Activated CD4-positive, alpha-beta memory T cell treated with anti-CD3 and anti-CD28 coated beads for 36 hours (primary cell): ENCODE results near the gene PIK3C2G. TPM values are rescaled to one million over a fixed set of nuclear protein-coding genes. Genes with fewer than 3 reads are reported as not detected.

Experiments used
- CTCF ChIA-PET: fragments of 350-600 bp; sonication (Branson Sonifier 250); formaldehyde crosslinking; loops from one replicate; lab custom pipeline; 2021; ENCODE audit warnings: antibody characterized with exemption, inconsistent platforms; lab: Charles Lee
- POLR2A ChIA-PET: fragments of 350-600 bp; sonication (Branson Sonifier 250); formaldehyde crosslinking; loops from one replicate; lab custom pipeline; 2021; ENCODE audit warnings: antibody characterized with exemption; lab: Charles Lee
- DNase-seq: peaks from one replicate; pipeline ENCODE4 v3.0.0-alpha.2; 2020
- H3K27ac Mint-ChIP-seq: one replicate; pipeline ENCODE4 v1.8.0; 2021; ENCODE audit warnings: mixed read lengths
- H3K27me3 Mint-ChIP-seq: one replicate; pipeline ENCODE4 v1.8.0; 2021; ENCODE audit warnings: mixed read lengths
- H3K36me3 Mint-ChIP-seq: one replicate; pipeline ENCODE4 v1.8.0; 2021; ENCODE audit warnings: mixed read lengths
- H3K4me1 Mint-ChIP-seq: one replicate; pipeline ENCODE4 v1.8.0; 2021; ENCODE audit warnings: low read depth, mixed read lengths
- H3K4me3 Mint-ChIP-seq: one replicate; pipeline ENCODE4 v1.8.0; 2021; ENCODE audit warnings: mild to moderate bottlenecking, mixed read lengths
- H3K9me3 Mint-ChIP-seq: one replicate; pipeline ENCODE4 v1.8.0; 2021; ENCODE audit warnings: mixed read lengths
- intact Hi-C: fragments of 100-400 bp; cut with micrococcal nuclease; formaldehyde crosslinking; loops from one replicate; pipeline ENCODE4 v1.15.1; 2023
- total RNA-seq, 2 experiments: library from RNA; stranded (reverse); gene quantifications; one replicate each; pipeline ENCODE4 v1.2.3, GENCODE V29; 2021

Gene PIK3C2G
- total RNA-seq, 2 experiments from 2014 or later = not detected

DNA sequence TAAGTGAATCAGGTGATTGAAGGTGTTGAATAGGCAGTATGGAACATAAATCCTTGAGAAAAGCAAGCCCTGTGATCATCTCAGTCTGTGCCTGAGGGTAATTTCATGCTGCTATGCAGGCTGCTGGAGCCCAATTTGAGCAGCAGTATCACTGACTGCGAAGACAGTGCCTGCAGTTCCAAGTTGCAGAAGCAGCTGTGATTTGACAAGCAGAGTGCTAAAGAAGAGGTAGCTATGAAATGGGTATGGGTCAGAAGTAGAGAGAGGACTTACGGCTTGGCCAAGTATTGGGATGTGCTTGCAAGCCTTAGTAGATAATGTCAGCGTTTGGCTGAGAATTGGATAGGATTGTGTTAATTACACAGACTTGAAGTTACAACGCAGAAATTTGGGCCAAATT, 22.5 kb downstream of the PIK3C2G start:
- no peaks in the 10 kb centered on the region for H3K4me1 Mint-ChIP-seq
- intact Hi-C loops = no loop called here

DNA sequence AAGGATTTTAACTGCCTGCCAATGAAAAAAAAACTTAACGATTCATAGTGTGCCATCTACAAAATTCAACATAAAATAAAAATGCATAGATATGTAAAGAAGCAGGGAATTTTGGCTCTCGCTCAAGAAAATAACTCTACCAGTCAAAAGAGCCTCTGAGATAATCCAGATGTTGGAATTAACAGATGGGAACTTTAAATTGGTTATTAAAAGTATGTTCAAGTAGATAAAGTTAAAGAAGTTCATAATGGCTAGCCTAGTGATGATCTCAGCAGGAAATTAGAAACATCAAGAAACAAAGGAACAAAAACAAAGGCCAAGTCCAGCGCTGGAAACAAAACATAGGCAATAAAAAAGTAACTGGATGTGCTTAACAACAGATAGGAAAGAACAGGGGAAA, 23.1 kb downstream of the PIK3C2G start:
- H3K27ac Mint-ChIP-seq = no peak overlapping the region
- no peak for DNase-seq
- H3K9me3 Mint-ChIP-seq = peaks cover 2% of the 10 kb centered on the region
- intact Hi-C loops = no loop called here
- no peaks in the 10 kb centered on the region for H3K36me3 Mint-ChIP-seq
- ChIA-PET POLR2A (no interaction called here), CTCF (no interaction called here)
- no peaks in the 10 kb centered on the region for H3K27me3 Mint-ChIP-seq
- H3K4me1 Mint-ChIP-seq = no peaks in the 10 kb centered on the region
- no peak overlapping the region for H3K4me3 Mint-ChIP-seq

More for the DNA sequence above, 22.5 kb downstream of the PIK3C2G start:
- ChIA-PET POLR2A (no interaction called here), CTCF (no interaction called here)
- no peaks in the 10 kb centered on the region for H3K36me3 Mint-ChIP-seq
- no peak for DNase-seq
- H3K27ac Mint-ChIP-seq = no peak overlapping the region
- no peak overlapping the region for H3K4me3 Mint-ChIP-seq
- peaks cover 2% of the 10 kb centered on the region for H3K9me3 Mint-ChIP-seq
- H3K27me3 Mint-ChIP-seq = no peaks in the 10 kb centered on the region

DNA sequence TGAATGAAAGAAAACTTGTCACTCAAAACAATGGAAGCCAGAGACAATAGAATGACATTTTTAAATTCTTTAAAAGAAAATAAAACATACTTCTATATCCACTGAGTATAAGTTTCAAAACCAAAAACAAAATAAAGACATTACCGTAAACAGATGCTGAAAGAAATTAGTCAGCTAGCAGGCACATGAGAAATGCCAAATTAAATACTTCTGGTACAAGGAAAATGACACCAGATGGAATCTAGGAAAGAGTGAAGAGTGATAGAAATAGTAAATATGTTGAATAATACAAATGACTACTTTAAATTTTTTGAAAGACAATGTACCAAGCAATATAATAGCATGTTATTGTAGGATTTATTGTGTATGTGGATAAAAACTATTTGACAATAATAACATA, 23.8 kb downstream of the PIK3C2G start:
- intact Hi-C loops = no loop called here
- Mint-ChIP-seq H3K4me1 (no peaks in the 10 kb centered on the region), H3K4me3 (no peak overlapping the region), H3K27ac (no peak overlapping the region), H3K9me3 (peaks cover 2% of the 10 kb centered on the region), H3K36me3 (no peaks in the 10 kb centered on the region), H3K27me3 (no peaks in the 10 kb centered on the region)
- no peak for DNase-seq
- CTCF ChIA-PET = no interaction called here
- POLR2A ChIA-PET = no interaction called here

DNA sequence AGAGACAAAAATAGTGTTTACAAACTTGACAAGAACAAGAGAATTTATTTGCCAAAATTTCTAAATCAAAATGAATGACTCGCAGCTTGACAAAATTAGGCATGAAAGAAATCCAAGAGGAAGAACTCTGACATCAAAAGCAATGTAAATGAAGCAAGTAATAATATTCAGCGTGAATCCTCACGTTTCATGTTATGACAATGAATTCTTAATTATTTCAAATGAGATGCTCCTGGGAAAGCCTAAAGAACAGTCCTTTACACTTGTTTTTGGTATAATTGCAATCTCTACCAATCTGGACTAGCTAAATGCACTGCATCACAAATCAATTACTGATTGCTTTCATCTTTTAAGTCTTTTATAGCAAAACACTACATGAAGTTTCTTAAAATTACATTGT, 29.1 kb downstream of the PIK3C2G start:
- intact Hi-C loops = no loop called here
- ChIA-PET POLR2A (no interaction called here), CTCF (no interaction called here)
- DNase-seq = no peak
- Mint-ChIP-seq H3K9me3 (peaks cover 2% of the 10 kb centered on the region), H3K4me3 (no peak overlapping the region), H3K27ac (no peak overlapping the region), H3K4me1 (no peaks in the 10 kb centered on the region), H3K27me3 (no peaks in the 10 kb centered on the region), H3K36me3 (no peaks in the 10 kb centered on the region)

DNA sequence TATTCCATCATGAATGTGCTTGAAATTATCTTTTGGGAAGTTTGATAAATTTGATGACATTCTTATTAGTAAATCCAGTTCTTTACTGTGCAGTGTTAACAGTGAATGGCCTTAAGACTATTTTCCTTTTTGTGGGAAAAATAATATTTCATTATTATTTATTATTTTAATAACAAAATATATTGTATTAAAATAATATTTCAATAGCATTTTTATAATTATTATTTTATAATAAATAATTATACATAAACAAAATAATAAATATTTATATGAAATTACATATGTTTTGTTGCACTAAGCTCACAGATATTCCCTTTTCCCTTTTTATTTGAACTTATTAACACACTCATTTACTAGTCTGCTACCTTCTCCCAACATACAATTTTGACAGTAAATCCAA, 33.6 kb downstream of the PIK3C2G start:
- intact Hi-C loops = no loop called here
- no peak overlapping the region for H3K27ac Mint-ChIP-seq
- no peaks in the 10 kb centered on the region for H3K27me3 Mint-ChIP-seq
- POLR2A ChIA-PET = no interaction called here
- no peaks in the 10 kb centered on the region for H3K4me1 Mint-ChIP-seq
- H3K36me3 Mint-ChIP-seq = no peaks in the 10 kb centered on the region
- peaks cover 2% of the 10 kb centered on the region for H3K9me3 Mint-ChIP-seq
- CTCF ChIA-PET = no interaction called here
- H3K4me3 Mint-ChIP-seq = no peak overlapping the region
- DNase-seq = no peak

DNA sequence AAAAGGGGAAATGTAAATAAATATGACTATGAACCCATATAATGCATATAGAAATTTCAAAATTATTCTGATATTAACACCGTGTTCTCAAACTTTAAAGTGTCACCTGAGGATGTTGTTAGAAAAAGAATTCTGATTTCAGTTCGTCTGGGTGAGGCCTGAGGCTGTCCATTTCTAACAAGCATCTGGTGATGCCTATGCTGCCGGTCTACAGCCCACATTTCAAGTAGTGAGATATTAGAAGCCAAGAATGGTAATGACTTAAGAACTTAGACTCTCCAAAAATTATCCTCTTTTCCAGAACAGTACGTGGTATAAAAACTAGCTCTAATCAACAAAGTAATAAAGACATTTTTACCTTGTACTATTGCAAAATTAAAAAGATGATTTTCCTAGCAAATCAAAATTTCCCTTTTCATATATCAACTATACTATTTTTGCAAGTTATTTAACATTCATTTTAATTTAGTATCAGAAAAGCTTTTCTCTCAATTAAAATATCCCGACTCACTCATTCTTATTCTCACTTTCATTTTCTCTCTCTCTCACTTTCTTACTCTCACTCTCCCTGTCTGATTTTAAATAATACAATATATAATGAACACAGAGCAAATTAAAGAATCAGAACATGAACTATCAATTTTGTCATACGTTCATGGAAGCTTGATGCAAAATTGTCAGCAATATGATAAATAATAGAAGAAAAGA, 35.0 kb downstream of the PIK3C2G start:
- peaks cover 8% of the 10 kb centered on the region for H3K9me3 Mint-ChIP-seq
- ChIA-PET CTCF (no interaction called here), POLR2A (no interaction called here)
- H3K27me3 Mint-ChIP-seq = no peaks in the 10 kb centered on the region
- no peaks in the 10 kb centered on the region for H3K4me1 Mint-ChIP-seq
- intact Hi-C loops = no loop called here
- DNase-seq = no peak
- H3K27ac Mint-ChIP-seq = no peak overlapping the region
- no peak overlapping the region for H3K4me3 Mint-ChIP-seq
- H3K36me3 Mint-ChIP-seq = no peaks in the 10 kb centered on the region

DNA sequence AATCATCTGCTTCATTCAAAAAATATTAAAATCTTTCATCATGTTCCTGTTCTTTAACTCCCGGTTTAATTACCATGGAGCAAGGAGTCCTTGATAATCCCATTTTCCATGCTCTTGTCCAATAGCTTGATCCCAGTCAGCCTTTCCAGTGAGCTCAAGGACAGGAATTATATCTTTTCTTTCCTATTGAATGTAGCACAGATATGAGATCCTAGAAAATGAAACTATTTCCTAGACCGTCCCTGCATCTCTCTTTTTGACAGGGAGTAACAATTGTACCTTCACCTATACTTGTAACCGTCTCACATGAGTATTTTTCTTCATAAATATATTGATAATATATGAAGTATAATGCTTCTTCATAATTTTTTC, 35.6 kb downstream of the PIK3C2G start:
- CTCF ChIA-PET = no interaction called here
- H3K36me3 Mint-ChIP-seq = no peaks in the 10 kb centered on the region

DNA sequence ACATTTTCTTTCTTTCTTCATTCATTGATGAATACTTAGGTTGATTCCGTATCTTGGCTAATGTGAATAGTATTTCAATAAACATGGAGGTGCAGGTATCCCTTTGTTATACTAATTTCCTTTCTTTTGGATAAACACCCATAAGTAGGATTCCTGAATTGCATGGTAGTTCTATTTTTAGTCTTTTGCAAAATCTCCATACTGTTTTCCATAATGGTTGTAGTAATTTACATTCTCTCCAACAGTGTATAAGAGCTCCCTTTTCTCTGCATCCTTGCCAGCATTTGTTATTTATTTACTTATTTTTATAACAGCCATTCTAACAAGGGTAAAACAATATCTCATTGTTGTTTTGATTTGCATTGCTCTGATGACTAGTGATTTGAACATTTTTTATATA, 36.6 kb downstream of the PIK3C2G start:
- Mint-ChIP-seq H3K9me3 (peaks cover 11% of the 10 kb centered on the region), H3K27ac (no peak overlapping the region), H3K27me3 (no peaks in the 10 kb centered on the region), H3K36me3 (no peaks in the 10 kb centered on the region), H3K4me1 (no peaks in the 10 kb centered on the region), H3K4me3 (no peak overlapping the region)
- ChIA-PET POLR2A (no interaction called here), CTCF (no interaction called here)
- intact Hi-C loops = no loop called here
- no peak for DNase-seq

More for the DNA sequence above, 35.6 kb downstream of the PIK3C2G start:
- intact Hi-C loops = no loop called here
- Mint-ChIP-seq H3K27me3 (no peaks in the 10 kb centered on the region), H3K9me3 (peaks cover 8% of the 10 kb centered on the region), H3K4me3 (no peak overlapping the region), H3K4me1 (no peaks in the 10 kb centered on the region), H3K27ac (no peak overlapping the region)
- POLR2A ChIA-PET = no interaction called here
- no peak for DNase-seq

DNA sequence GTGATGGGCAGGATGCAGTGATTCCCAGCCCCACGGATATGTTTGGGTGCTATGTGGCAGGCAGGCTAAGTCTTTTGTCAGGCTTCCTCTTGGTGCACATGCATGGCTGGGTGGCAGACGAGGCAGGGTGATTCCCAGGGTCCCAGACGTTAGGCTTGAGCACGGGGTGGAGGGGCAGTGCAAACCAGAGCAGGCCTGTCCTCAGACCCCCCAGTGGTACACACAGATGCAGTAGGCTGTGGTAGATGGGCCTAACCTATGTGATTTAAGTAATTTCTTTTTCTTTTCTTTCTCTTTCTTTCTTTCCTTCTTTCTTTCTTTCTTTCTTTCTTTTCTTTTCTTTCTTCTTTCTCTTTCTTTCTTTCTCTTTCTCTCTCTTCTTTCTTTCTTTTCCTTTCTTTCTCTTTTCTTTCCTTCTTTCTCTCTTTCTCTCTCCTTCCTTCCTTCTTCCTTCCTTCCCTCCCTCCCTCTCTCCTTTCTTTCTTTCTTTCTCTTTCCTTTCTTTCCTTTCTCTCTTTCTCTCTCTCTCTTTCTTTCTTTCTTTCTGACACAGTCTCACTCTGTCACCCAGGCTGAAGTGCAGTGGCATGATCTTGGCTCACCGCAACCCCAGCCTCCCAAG, 41.6 kb downstream of the PIK3C2G start:
- ChIA-PET POLR2A (no interaction called here), CTCF (no interaction called here)
- DNase-seq = no peak
- Mint-ChIP-seq H3K36me3 (no peaks in the 10 kb centered on the region), H3K9me3 (peaks cover 13% of the 10 kb centered on the region), H3K27ac (no peak overlapping the region), H3K4me1 (no peaks in the 10 kb centered on the region), H3K27me3 (no peaks in the 10 kb centered on the region), H3K4me3 (no peak overlapping the region)
- intact Hi-C loops = no loop called here

DNA sequence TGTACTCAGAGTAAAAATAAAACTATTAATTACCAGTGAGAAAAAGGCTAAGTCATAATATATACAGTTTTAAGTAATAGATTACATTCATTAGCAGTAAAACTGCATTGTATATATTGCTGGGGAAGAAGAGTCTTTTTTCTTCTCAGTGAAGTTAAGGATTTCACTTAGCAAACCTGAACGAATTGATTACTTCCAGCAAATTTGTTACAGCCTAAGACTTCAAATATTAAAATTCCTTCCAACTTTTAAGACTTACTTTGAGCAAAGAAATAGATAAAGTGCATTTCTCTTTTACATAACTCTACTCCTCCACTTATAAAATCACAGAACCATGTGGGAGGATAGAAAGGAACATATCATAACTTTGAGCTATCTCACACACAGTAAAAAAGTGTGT, 43.3 kb downstream of the PIK3C2G start:
- H3K9me3 Mint-ChIP-seq = peaks cover 11% of the 10 kb centered on the region
- POLR2A ChIA-PET = no interaction called here
- no peaks in the 10 kb centered on the region for H3K27me3 Mint-ChIP-seq
- no peaks in the 10 kb centered on the region for H3K4me1 Mint-ChIP-seq
- intact Hi-C loops = no loop called here
- DNase-seq = no peak
- no peak overlapping the region for H3K4me3 Mint-ChIP-seq
- CTCF ChIA-PET = no interaction called here
- no peaks in the 10 kb centered on the region for H3K36me3 Mint-ChIP-seq
- H3K27ac Mint-ChIP-seq = no peak overlapping the region

DNA sequence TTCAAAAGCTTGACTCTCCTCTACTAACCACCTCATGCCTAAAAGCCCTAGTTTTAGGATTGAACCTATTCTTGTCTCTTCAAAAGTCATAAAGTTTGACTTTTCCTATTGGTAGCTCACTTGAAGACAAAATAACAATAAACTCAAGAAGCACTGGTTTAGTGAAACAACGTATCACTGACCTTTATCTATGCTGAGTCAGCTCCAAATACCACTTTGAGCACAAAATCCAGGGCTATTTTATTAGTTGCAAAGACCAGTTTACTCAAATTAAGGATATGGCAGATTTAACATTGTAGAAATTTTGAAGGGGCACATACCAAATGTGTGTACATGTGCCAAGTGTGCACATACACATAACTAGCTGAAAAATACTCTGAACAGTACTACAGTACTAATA, 45.0 kb downstream of the PIK3C2G start:
- intact Hi-C loops = no loop called here
- ChIA-PET POLR2A (no interaction called here), CTCF (no interaction called here)
- H3K27me3 Mint-ChIP-seq = no peaks in the 10 kb centered on the region
- DNase-seq = no peak
- no peak overlapping the region for H3K4me3 Mint-ChIP-seq
- no peak overlapping the region for H3K27ac Mint-ChIP-seq
- H3K4me1 Mint-ChIP-seq = no peaks in the 10 kb centered on the region
- H3K9me3 Mint-ChIP-seq = peaks cover 5% of the 10 kb centered on the region
- no peaks in the 10 kb centered on the region for H3K36me3 Mint-ChIP-seq

DNA sequence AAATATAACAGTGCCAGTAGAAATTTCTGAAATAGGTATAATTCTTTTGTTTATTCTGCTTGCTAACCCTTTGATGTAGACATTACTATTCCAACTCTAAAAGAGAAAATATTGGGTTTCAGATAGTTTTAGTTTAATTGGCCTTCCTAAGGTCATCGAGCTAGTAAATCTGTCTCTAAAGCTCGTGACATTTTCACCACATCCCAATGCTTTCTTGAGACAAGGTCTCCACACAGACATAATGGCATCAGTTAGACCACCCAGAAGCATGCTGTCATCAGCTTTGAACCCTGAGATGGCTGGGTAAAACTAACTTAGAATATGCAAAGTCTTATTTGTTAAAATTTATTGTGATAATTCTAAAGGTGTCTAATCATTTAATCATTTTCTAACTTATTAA, 52.0 kb downstream of the PIK3C2G start:
- DNase-seq = no peak
- Mint-ChIP-seq H3K4me3 (no peak overlapping the region), H3K27ac (no peak overlapping the region), H3K9me3 (no peaks in the 10 kb centered on the region), H3K36me3 (no peaks in the 10 kb centered on the region), H3K4me1 (no peaks in the 10 kb centered on the region), H3K27me3 (no peaks in the 10 kb centered on the region)
- intact Hi-C loops = no loop called here
- POLR2A ChIA-PET = no interaction called here
- CTCF ChIA-PET = interaction anchor here (0.6 kb wide), 1 partner anchor 23 kb away, joined by 3 read pairs; no protein-coding TSS in a partner anchor

DNA sequence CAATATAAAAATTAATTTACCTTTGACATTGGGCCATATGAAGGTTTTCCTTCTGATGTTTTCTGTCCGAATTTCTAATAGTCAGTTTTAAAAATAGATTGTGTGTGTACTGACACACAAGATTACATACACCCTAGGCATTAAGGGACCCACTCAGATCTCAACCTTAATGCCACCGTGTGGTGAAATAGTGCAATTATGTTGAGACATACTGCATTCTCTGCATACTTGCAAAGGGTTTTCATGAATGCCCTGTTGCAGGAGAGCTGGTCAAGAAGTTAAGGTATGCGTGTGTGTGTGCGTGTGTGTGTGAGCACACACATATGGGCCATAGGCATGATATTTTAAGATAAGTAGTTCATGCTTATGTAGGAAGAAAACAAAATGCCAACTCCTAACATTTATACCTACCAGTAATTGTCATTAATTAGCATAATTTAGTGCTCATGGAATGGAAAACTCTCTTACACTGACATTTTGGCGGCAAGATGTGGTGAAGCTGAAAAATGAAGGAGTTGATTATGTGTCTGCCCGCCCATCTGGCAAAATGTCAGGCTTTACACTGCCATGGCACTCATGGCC, 58.8 kb downstream of the PIK3C2G start:
- intact Hi-C loops = no loop called here
- Mint-ChIP-seq H3K27ac (no peak overlapping the region), H3K4me1 (no peaks in the 10 kb centered on the region), H3K36me3 (no peaks in the 10 kb centered on the region), H3K4me3 (no peak overlapping the region), H3K27me3 (no peaks in the 10 kb centered on the region), H3K9me3 (peaks cover 1% of the 10 kb centered on the region)
- ChIA-PET POLR2A (no interaction called here), CTCF (interaction anchor here (0.6 to 1.7 kb wide), 4 partner anchors 70 to 162 kb away, joined by 3 to 10 read pairs (median 4); no protein-coding TSS in a partner anchor)
- no peak for DNase-seq
